HepG2 (cell line): ENCODE results near the gene KAZN. TPM values are rescaled to one million over a fixed set of nuclear protein-coding genes. Genes with fewer than 3 reads are reported as not detected.

ENCODE experiments used
- ATAC-seq: fragments of 200-7000 bp; cut with Tn5 transposase; 3 replicates; pipeline ENCODE4 v1.9.1; 2020; ENCODE audit warnings: mild to moderate bottlenecking, moderate library complexity
- BruUV-seq: library from RNA; stranded (reverse); fragments of 400-500 nt; replicated peaks from 2 replicates; lab custom pipeline; 2021; lab: Mats Ljungman, UMichigan
- CTCF ChIA-PET: fragments of 300-600 bp; formaldehyde crosslinking; extraction: SDS; loops from one replicate; lab custom pipeline; 2021; ENCODE audit warnings: low total read pairs, inconsistent platforms, low intra/inter-chr PET ratio; lab: Yijun Ruan, JAX
- POLR2A ChIA-PET: fragments of 350-600 bp; sonication (Branson Sonifier 250); formaldehyde crosslinking; loops from one replicate; lab custom pipeline; 2020; ENCODE audit warnings: antibody characterized with exemption, inconsistent platforms; lab: Yijun Ruan, JAX
- DNase-seq: peaks from one replicate; pipeline ENCODE4 v3.0.0-alpha.2; 2015; ENCODE audit warnings: low spot score
- FAIRE-seq: peaks from 3 replicates; lab custom pipeline; 2011; peaks lifted over from hg19 to GRCh38; lab: Jason Lieb, UNC
- H2AFZ ChIP-seq: one replicate; pipeline ENCODE4 v1.6.1; 2011; ENCODE audit warnings: low read length, inconsistent platforms
- H3K27ac ChIP-seq: fragments of 300-600 bp; 3 replicates; pipeline ENCODE4 v1.8.0; 2011; ENCODE audit warnings: mixed run types, mild to moderate bottlenecking, mixed read lengths, low read length, inconsistent platforms; ENCODE audit not compliant: insufficient read depth; ENCODE audit errors: extremely low read length
- H3K27me3 ChIP-seq, 2 experiments: fragments of 200-600 bp in 1 of 2; 2 replicates in 1 of 2; 3 replicates in 1 of 2; pipeline versions ENCODE4 v1.6.0 to v1.8.0; 2011; ENCODE audit warnings: low read length in 2 of 2, mild to moderate bottlenecking in 2 of 2, moderate library complexity in 2 of 2, inconsistent platforms in 1 of 2; ENCODE audit not compliant: insufficient read depth in 2 of 2, control insufficient read depth in 1 of 2
- H3K36me3 ChIP-seq, 2 experiments: fragments of 200-600 bp in 1 of 2; replicated peaks in 1 of 2; 2 replicates in 1 of 2; 3 replicates in 1 of 2; pipeline versions ENCODE4 v1.5.1 to v1.8.0; 2011; ENCODE audit warnings: low read length in 2 of 2, inconsistent platforms in 1 of 2; ENCODE audit not compliant: insufficient read depth in 2 of 2, control insufficient read depth in 1 of 2
- H3K4me1 ChIP-seq: 2 replicates; pipeline ENCODE4 v1.5.1; 2012; ENCODE audit warnings: low read length, inconsistent platforms; ENCODE audit not compliant: insufficient read depth
- H3K4me2 ChIP-seq: 2 replicates; pipeline ENCODE4 v1.6.0; 2011; ENCODE audit warnings: low read depth, low read length, inconsistent platforms
- H3K4me3 ChIP-seq, 3 experiments: fragments of 200-600 bp in 1 of 3; sonication (generic), shearing (Covaris generic) in 1 of 3; replicated peaks in 1 of 3; 2 replicates each; pipeline ENCODE4 v1.5.1; 2011 to 2016; ENCODE audit warnings: low read length in 3 of 3, inconsistent platforms in 2 of 3, low read depth in 2 of 3, mild to moderate bottlenecking in 2 of 3, control low read depth in 1 of 3, mixed read lengths in 1 of 3; ENCODE audit not compliant: insufficient read depth in 1 of 3
- H3K79me2 ChIP-seq: one replicate; pipeline ENCODE4 v1.6.1; 2011; ENCODE audit warnings: low read length, inconsistent platforms; ENCODE audit not compliant: insufficient read depth
- H3K9ac ChIP-seq: 2 replicates; pipeline ENCODE4 v1.6.0; 2011; ENCODE audit warnings: mild to moderate bottlenecking, low read depth, low read length, inconsistent platforms; ENCODE audit not compliant: insufficient read depth
- H3K9me3 ChIP-seq: 2 replicates; pipeline ENCODE4 v1.5.1; 2012; ENCODE audit warnings: mild to moderate bottlenecking, low read length
- H4K20me1 ChIP-seq: 2 replicates; pipeline ENCODE4 v1.6.0; 2011; ENCODE audit warnings: inconsistent platforms, mild to moderate bottlenecking, low read length, moderate library complexity; ENCODE audit not compliant: insufficient read depth
- AKNA ChIP-seq: sonication (generic); formaldehyde crosslinking; IDR thresholded peaks from 2 replicates; pipeline ENCODE4 v1.4.0; 2020; ENCODE audit warnings: missing genetic modification reagents, borderline replicate concordance
- ATRX ChIP-seq: sonication (generic); formaldehyde crosslinking; IDR thresholded peaks from 2 replicates; pipeline ENCODE4 v1.4.0; 2020; ENCODE audit warnings: missing genetic modification reagents, borderline replicate concordance
- DNMT3B ChIP-seq: conservative IDR thresholded peaks from 2 replicates; pipeline ENCODE4 v1.6.1; 2016; ENCODE audit warnings: missing biosample characterization, control low read depth
- GMEB2 ChIP-seq: IDR thresholded peaks from 2 replicates; pipeline ENCODE4 v1.6.1; 2016; ENCODE audit warnings: missing biosample characterization, missing genetic modification reagents, low read depth
- KLF12 ChIP-seq: sonication (generic); formaldehyde crosslinking; IDR thresholded peaks from 2 replicates; pipeline ENCODE4 v1.4.0; 2020; ENCODE audit warnings: missing genetic modification reagents, borderline replicate concordance
- LBX2 ChIP-seq: sonication (generic); formaldehyde crosslinking; IDR thresholded peaks from 2 replicates; pipeline ENCODE4 v1.5.0; 2020; ENCODE audit warnings: missing genetic modification reagents, mild to moderate bottlenecking, borderline replicate concordance
- REST ChIP-seq, 2 experiments: IDR thresholded peaks; 2 replicates each; pipeline ENCODE4 v1.6.1; 2011 to 2012; ENCODE audit warnings: low read length in 2 of 2, borderline replicate concordance in 1 of 2, low read depth in 1 of 2, mild to moderate bottlenecking in 1 of 2, moderate library complexity in 1 of 2
- SIN3B ChIP-seq: fragments of 150-350 bp; IDR thresholded peaks from 2 replicates; pipeline ENCODE4 v1.6.1; 2014; ENCODE audit warnings: low read length
- TP53 ChIP-seq: sonication (generic); formaldehyde crosslinking; conservative IDR thresholded peaks from 2 replicates; pipeline ENCODE4 v1.4.0; 2020; ENCODE audit warnings: missing genetic modification reagents
- ZKSCAN8 ChIP-seq: IDR thresholded peaks from 2 replicates; pipeline ENCODE4 v1.6.1; 2016; ENCODE audit warnings: borderline replicate concordance, missing genetic modification reagents, missing compliant biosample characterization
- ZMYM4 ChIP-seq: sonication (generic); formaldehyde crosslinking; IDR thresholded peaks from 2 replicates; pipeline ENCODE4 v1.8.1; 2023; ENCODE audit warnings: mild to moderate bottlenecking, missing genetic modification reagents
- ZNF12 ChIP-seq: sonication (generic); formaldehyde crosslinking; IDR thresholded peaks from 2 replicates; pipeline ENCODE4 v1.5.0; 2020; ENCODE audit warnings: missing genetic modification reagents
- ZNF253 ChIP-seq: sonication (generic); formaldehyde crosslinking; IDR thresholded peaks from 2 replicates; pipeline ENCODE4 v1.8.0; 2022; ENCODE audit warnings: mild to moderate bottlenecking, missing genetic modification reagents, borderline replicate concordance
- ZNF75D ChIP-seq: sonication (generic); formaldehyde crosslinking; IDR thresholded peaks from 2 replicates; pipeline ENCODE4 v1.8.1; 2023; ENCODE audit warnings: missing genetic modification reagents, mild to moderate bottlenecking, borderline replicate concordance
- ZNF781 ChIP-seq: sonication (generic); formaldehyde crosslinking; IDR thresholded peaks from 2 replicates; pipeline ENCODE4 v1.5.1; 2020; ENCODE audit warnings: borderline replicate concordance, mild to moderate bottlenecking, missing genetic modification reagents; ENCODE audit errors: not compliant biosample characterization
- WGBS: methylation state at CpG from one replicate; pipeline ENCODE4 v1.1.6; 2017; ENCODE audit warnings: low lambda C conversion rate; 5-methylcytosine and 5-hydroxymethylcytosine counted together
- in situ Hi-C: cut with HindIII; loops from 2 replicates; pipeline ENCODE4 v1.10.0; 2017; ENCODE audit warnings: low pct_unique_long_range_greater_than_20kb; ENCODE audit not compliant: extremely low pct_ligation_motif_present
- intact Hi-C: fragments of 100-400 bp; cut with micrococcal nuclease; formaldehyde crosslinking; loops from one replicate; pipeline ENCODE4 v1.10.0; 2022; ENCODE audit not compliant: unreplicated experiment
- polyA plus RNA-seq, 8 experiments: library from polyadenylated mRNA; depleted of rRNA in 3 of 8; stranded (reverse) in 7 of 8; unstranded in 1 of 8; fragments of >200 nt; fragmentation: Illumina TruSeq in 4 of 8; extraction: Trizol in 4 of 8; gene quantifications; 2 replicates each; pipeline versions ENCODE4 v1.2.1 to v1.2.3, GENCODE V29; 2011 to 2016; ENCODE audit warnings: low read depth in 4 of 8, missing spikeins in 1 of 8, mixed read lengths in 1 of 8; ENCODE audit not compliant: insufficient read depth in 1 of 8
- total RNA-seq, 5 experiments: library from RNA; depleted of rRNA; stranded (reverse); fragments of >200 nt; fragmentation: Illumina TruSeq; extraction: Trizol; gene quantifications; 2 replicates each; pipeline ENCODE4 v1.2.3, GENCODE V29; 2016; ENCODE audit warnings: low read depth in 1 of 5

Gene KAZN
- total and polyA plus RNA-seq, 2 of the 13 experiments (the other 11 are each of a cell fraction or from before 2014, with no cell fraction given): 10.4 to 13.5 TPM

GRCh38 chr1:14741532-14741931, 143.0 kb downstream of the KAZN start:
- H3K4me3 ChIP-seq: no peak overlapping the region
- H3K27ac ChIP-seq: no peak overlapping the region
- in situ Hi-C loops: no loop called here
- H3K79me2 ChIP-seq: no peaks in the 10 kb centered on the region
- ATAC-seq: no peak
- CTCF ChIA-PET: no interaction called here
- no peak for FAIRE-seq
- POLR2A ChIA-PET: no interaction called here
- H3K4me1 ChIP-seq: no peaks in the 10 kb centered on the region
- intact Hi-C loops: no loop called here
- no peak overlapping the region for H3K4me2 ChIP-seq
- no peak overlapping the region for H2AFZ ChIP-seq
- H3K9me3 ChIP-seq: no peaks in the 10 kb centered on the region
- no peaks in the 10 kb centered on the region for H4K20me1 ChIP-seq
- DNase-seq: no peak
- WGBS: 4% methylated on average over 2 of the region's 2 CpGs
- H3K27me3 ChIP-seq: peaks cover 0 to 58% of the 10 kb centered on the region in 2 experiments; a peak in 3 of 5 replicates
- H3K9ac ChIP-seq: no peak overlapping the region
- no TSS peak for BruUV-seq
- no peaks in the 10 kb centered on the region for H3K36me3 ChIP-seq
- TF ChIP-seq ZNF253 (no peak), KLF12 (no peak), GMEB2 (no peak), ZNF781 (CRISPR knock-in tag) (no peak), ZMYM4 (no peak), ZNF75D (CRISPR knock-in tag) (no peak), REST (IDR thresholded peaks at IDR 0.05; ENCODE audit: borderline replicate concordance in 1 of 2, low read depth in 1 of 2, low read length in 2 of 2) (no peak), ZNF12 (CRISPR knock-in tag) (no peak), LBX2 (CRISPR knock-in tag) (no peak), TP53 (CRISPR knock-in tag) (no peak), SIN3B (no peak), AKNA (CRISPR knock-in tag) (no peak), DNMT3B (no peak), ZKSCAN8 (CRISPR knock-in tag) (no peak), ATRX (CRISPR knock-in tag) (no peak)
